Measurements from ENCODE around the gene RAB29. TPM values are rescaled to one million over a fixed set of nuclear protein-coding genes. Genes with fewer than 3 reads are reported as not detected.

Gene RAB29
- total RNA-seq, 2 experiments from 2014 or later = 48.5 to 50.6 TPM

DNA sequence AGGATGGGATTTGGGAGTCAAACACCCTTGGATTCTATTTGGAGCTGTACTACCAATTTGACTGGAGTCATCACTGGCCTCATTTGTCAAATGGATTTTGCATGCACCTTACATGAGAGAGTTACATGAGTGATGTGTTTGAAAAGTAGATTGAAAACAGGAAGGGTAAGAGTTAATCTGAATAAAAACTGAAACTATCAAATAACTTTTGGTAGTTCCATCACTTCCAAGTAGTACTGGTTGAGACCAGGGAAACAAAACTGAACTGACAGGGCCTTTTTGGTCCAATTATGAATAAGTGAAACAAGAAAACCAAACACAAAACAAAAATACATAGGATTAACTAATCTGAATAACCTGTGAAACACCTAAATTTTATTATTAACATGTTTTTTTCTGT, 55.5 kb downstream of the RAB29 start:
- Mint-ChIP-seq H3K4me1 (peaks cover 16% of the 10 kb centered on the region), H3K36me3 (peaks cover 65% of the 10 kb centered on the region), H3K4me3 (no peak overlapping the region), H3K27ac (no peak overlapping the region), H3K27me3 (no peaks in the 10 kb centered on the region), H3K9me3 (no peaks in the 10 kb centered on the region)
- no peak for DNase-seq
- POLR2A ChIA-PET = no interaction called here
- no peak for ATAC-seq (ENCODE audit: low read depth)

DNA sequence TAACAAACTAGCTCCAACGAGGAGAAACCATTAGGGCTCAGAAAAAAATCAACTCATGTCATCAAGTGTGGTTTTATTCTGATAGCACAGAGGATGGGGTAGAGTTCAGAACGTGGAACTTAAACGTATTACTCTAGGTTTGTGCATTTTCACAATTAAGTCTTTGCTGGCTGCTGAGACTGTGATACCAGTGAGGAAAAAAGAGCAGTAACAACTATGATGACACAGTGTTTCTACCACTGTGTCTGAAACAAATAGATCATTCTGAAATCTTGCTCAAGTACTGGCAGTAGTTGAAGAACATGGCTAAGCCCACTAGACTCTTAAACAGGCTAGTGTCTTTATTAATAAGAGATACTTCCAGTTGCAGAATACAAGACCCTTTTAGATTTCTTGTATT, 56.3 kb downstream of the RAB29 start:
- Mint-ChIP-seq H3K27ac (no peak overlapping the region), H3K27me3 (no peaks in the 10 kb centered on the region), H3K36me3 (peaks cover 65% of the 10 kb centered on the region), H3K4me3 (no peak overlapping the region), H3K4me1 (peaks cover 16% of the 10 kb centered on the region), H3K9me3 (no peaks in the 10 kb centered on the region)
- ATAC-seq (ENCODE audit: low read depth) (no peak), DNase-seq (no peak)
- POLR2A ChIA-PET = no interaction called here

Other genes starting within 250 kb of the RAB29 start
- gene ELK4, start 143.5 kb downstream of the RAB29 start, total RNA-seq = 100 to 1,000 TPM; 124 to 141 TPM
- gene SLC45A3, start 95.0 kb downstream of the RAB29 start, total RNA-seq = under 1 TPM; 0.17 to 0.31 TPM
- 100 to 1,000 TPM; 200 to 211 TPM for gene NUCKS1, start 25.3 kb downstream of the RAB29 start, total RNA-seq
- gene SLC41A1, start 37.7 kb upstream of the RAB29 start, total RNA-seq = 10 to 100 TPM; 16.8 to 19.6 TPM
- 1 to 10 TPM in 1 of 2 experiments, under 1 TPM in 1; 0.50 to 1.3 TPM for gene PM20D1, start 74.7 kb upstream of the RAB29 start, total RNA-seq
- gene SLC26A9, start 168.0 kb upstream of the RAB29 start, total RNA-seq = not detected
- gene RAB7B, start 227.9 kb upstream of the RAB29 start, total RNA-seq = under 1 TPM; 0.80 to 0.91 TPM
- gene CTSE, start 248.4 kb upstream of the RAB29 start, total RNA-seq = not detected

Data from activated naive CD8-positive, alpha-beta T cell treated with anti-CD3 and anti-CD28 coated beads, Interleukin-2, amount 10 ng/mL, durations not matched to agents 7 days and 5 days (primary cell).